HCT116 (cell line): ENCODE data around the gene CSN2.

ENCODE experiments used
- EZH2 ChIP-seq: fragments of 200-600 bp; sonication (generic); IDR thresholded peaks from 2 replicates; pipeline ENCODE4 v1.6.1; 2017; ENCODE audit warnings: antibody characterized with exemption, mixed run types
- EZH2phosphoT487 ChIP-seq: fragments of 200-600 bp; IDR thresholded peaks from 2 replicates; pipeline ENCODE4 v1.6.1; 2018; ENCODE audit warnings: antibody characterized with exemption, borderline replicate concordance
- JUND ChIP-seq: IDR thresholded peaks from 2 replicates; pipeline ENCODE4 v1.6.1; 2012
- POLR2A ChIP-seq: IDR thresholded peaks from 2 replicates; pipeline ENCODE4 v1.7.0; 2011; ENCODE audit warnings: borderline replicate concordance; ENCODE audit not compliant: insufficient read depth, insufficient read length; ENCODE audit errors: extremely low read depth
- RAD21 ChIP-seq: IDR thresholded peaks from 2 replicates; pipeline ENCODE4 v1.6.1; 2012; ENCODE audit warnings: low read depth, mild to moderate bottlenecking
- SIN3A ChIP-seq: IDR thresholded peaks from 2 replicates; pipeline ENCODE4 v1.6.1; 2012; ENCODE audit warnings: low read depth
- YY1 ChIP-seq: IDR thresholded peaks from 2 replicates; pipeline ENCODE4 v1.6.1; 2011; ENCODE audit warnings: low read length, low read depth, moderate library complexity, mild to moderate bottlenecking; ENCODE audit not compliant: insufficient replicate concordance; ENCODE audit errors: extremely low read depth
- TF ChIP-seq, protein P1 (sequence below), 3 experiments: fragments of 200-600 bp in 1 of 3; sonication (generic) in 1 of 3; IDR thresholded peaks in 2 of 3; conservative IDR thresholded peaks in 1 of 3; 2 replicates each; pipeline ENCODE4 v1.5.1; 2012 to 2017; ENCODE audit warnings: low read depth in 2 of 3, low read length in 2 of 3, antibody characterized with exemption in 1 of 3, borderline replicate concordance in 1 of 3, control low read depth in 1 of 3, mild to moderate bottlenecking in 1 of 3, mixed read lengths in 1 of 3, mixed run types in 1 of 3, moderate library complexity in 1 of 3; ENCODE audit not compliant: insufficient read depth in 1 of 3
- TF ChIP-seq, protein P2 (sequence below): IDR thresholded peaks from 2 replicates; pipeline ENCODE4 v1.6.1; 2012; ENCODE audit warnings: low read depth
- TF ChIP-seq, protein P3 (sequence below): IDR thresholded peaks from 2 replicates; pipeline ENCODE4 v1.6.1; 2011; ENCODE audit warnings: mild to moderate bottlenecking, low read length, moderate library complexity; ENCODE audit not compliant: insufficient replicate concordance; ENCODE audit errors: extremely low read depth

DNA sequence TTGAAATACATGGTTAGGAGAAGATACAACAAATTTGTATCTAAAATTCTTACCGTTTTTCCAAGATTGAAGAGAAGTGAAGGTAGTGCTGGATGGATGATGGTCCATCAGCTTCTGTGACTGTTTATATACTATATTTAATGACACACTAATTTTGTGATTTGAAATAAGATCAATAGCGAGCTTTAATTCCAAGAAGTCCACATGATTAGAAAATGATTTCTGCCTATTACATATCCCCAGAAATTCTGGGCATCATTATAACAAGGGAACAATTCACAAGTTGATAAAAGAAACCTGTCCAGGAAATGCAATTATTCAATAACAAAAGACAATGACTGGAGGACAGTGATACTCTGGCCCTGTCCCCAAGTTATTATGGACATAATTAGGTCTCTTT lies at the start of gene CSN2:
- TF ChIP-seq POLR2A (no peak), SIN3A (no peak), EZH2phosphoT487 (no peak), EZH2 (no peak), RAD21 (no peak), JUND (no peak), YY1 (no peak)
- TF ChIP-seq, protein P1, sequence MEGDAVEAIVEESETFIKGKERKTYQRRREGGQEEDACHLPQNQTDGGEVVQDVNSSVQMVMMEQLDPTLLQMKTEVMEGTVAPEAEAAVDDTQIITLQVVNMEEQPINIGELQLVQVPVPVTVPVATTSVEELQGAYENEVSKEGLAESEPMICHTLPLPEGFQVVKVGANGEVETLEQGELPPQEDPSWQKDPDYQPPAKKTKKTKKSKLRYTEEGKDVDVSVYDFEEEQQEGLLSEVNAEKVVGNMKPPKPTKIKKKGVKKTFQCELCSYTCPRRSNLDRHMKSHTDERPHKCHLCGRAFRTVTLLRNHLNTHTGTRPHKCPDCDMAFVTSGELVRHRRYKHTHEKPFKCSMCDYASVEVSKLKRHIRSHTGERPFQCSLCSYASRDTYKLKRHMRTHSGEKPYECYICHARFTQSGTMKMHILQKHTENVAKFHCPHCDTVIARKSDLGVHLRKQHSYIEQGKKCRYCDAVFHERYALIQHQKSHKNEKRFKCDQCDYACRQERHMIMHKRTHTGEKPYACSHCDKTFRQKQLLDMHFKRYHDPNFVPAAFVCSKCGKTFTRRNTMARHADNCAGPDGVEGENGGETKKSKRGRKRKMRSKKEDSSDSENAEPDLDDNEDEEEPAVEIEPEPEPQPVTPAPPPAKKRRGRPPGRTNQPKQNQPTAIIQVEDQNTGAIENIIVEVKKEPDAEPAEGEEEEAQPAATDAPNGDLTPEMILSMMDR (IDR thresholded peaks at IDR 0.05 in 2 of 3, conservative IDR thresholded peaks at IDR 0.05 in 1 of 3; ENCODE audit: borderline replicate concordance in 1 of 3, insufficient read depth in 1 of 3, low read depth in 2 of 3, low read length in 2 of 3): no peak
- TF ChIP-seq, protein P2, sequence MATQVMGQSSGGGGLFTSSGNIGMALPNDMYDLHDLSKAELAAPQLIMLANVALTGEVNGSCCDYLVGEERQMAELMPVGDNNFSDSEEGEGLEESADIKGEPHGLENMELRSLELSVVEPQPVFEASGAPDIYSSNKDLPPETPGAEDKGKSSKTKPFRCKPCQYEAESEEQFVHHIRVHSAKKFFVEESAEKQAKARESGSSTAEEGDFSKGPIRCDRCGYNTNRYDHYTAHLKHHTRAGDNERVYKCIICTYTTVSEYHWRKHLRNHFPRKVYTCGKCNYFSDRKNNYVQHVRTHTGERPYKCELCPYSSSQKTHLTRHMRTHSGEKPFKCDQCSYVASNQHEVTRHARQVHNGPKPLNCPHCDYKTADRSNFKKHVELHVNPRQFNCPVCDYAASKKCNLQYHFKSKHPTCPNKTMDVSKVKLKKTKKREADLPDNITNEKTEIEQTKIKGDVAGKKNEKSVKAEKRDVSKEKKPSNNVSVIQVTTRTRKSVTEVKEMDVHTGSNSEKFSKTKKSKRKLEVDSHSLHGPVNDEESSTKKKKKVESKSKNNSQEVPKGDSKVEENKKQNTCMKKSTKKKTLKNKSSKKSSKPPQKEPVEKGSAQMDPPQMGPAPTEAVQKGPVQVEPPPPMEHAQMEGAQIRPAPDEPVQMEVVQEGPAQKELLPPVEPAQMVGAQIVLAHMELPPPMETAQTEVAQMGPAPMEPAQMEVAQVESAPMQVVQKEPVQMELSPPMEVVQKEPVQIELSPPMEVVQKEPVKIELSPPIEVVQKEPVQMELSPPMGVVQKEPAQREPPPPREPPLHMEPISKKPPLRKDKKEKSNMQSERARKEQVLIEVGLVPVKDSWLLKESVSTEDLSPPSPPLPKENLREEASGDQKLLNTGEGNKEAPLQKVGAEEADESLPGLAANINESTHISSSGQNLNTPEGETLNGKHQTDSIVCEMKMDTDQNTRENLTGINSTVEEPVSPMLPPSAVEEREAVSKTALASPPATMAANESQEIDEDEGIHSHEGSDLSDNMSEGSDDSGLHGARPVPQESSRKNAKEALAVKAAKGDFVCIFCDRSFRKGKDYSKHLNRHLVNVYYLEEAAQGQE: no peak
- TF ChIP-seq, protein P3, sequence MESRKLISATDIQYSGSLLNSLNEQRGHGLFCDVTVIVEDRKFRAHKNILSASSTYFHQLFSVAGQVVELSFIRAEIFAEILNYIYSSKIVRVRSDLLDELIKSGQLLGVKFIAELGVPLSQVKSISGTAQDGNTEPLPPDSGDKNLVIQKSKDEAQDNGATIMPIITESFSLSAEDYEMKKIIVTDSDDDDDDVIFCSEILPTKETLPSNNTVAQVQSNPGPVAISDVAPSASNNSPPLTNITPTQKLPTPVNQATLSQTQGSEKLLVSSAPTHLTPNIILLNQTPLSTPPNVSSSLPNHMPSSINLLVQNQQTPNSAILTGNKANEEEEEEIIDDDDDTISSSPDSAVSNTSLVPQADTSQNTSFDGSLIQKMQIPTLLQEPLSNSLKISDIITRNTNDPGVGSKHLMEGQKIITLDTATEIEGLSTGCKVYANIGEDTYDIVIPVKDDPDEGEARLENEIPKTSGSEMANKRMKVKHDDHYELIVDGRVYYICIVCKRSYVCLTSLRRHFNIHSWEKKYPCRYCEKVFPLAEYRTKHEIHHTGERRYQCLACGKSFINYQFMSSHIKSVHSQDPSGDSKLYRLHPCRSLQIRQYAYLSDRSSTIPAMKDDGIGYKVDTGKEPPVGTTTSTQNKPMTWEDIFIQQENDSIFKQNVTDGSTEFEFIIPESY: no peak
